NCI-H2227 treated with DMSO at 0.1 percent for 48 hours (cell line): Measurements from ENCODE around the gene CCT6A.
"Not testable (repeated sequence)": the region's sequence is repeated elsewhere in the genome, so short reads cannot be mapped to it uniquely, and the experiment has no call there.

Experiments used
- DNase-seq: peaks from one replicate; lab custom pipeline; 2025; lab: John Stamatoyannopoulos, UW

The CCT6A gene

GRCh38 chr7:56051339-56052191 lies at the start of gene CCT6A, which contains the start of gene PSPH:
TSS of gene CCT6A (plus strand) at chr7:56051765. CDS start at chr7:56051849, 84 bp downstream.
TSS of gene PSPH (minus strand) at chr7:56051444. CDS start at chr7:56021212, 30,232 bp downstream.
- DNase-seq: peak; percentile 91

GRCh38 chr7:56003749-56004148 lies 47.8 kb upstream of the CCT6A start:
- no peak for DNase-seq

DNA sequence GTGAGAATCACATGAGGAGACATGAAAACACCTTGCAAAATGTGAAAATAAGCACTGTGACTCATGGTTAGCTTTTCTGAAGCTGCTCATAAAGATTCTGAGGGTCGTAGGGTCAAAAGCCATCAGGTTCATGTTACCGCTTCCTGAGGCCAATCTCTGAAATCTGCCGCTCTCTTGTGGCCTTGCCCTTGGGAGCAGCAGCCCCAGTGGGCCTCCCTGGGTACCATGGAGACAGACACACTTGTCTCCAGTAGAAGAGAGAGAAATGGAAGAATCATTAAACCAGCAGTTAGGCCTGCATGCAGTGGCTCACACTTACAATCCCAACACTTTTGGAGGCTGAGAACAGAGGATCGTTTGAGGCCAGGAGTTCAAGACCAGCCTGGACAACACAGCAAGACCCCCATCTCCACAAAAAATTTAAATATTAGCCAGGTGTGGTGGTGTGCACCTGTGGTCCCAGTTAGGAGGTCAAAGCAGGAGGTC lies 44.4 kb upstream of the CCT6A start:
- no peak for DNase-seq

GRCh38 chr7:56007891-56008290 lies 43.7 kb upstream of the CCT6A start:
- no peak for DNase-seq

GRCh38 chr7:56009695-56010094 lies 41.9 kb upstream of the CCT6A start:
- no peak for DNase-seq

DNA sequence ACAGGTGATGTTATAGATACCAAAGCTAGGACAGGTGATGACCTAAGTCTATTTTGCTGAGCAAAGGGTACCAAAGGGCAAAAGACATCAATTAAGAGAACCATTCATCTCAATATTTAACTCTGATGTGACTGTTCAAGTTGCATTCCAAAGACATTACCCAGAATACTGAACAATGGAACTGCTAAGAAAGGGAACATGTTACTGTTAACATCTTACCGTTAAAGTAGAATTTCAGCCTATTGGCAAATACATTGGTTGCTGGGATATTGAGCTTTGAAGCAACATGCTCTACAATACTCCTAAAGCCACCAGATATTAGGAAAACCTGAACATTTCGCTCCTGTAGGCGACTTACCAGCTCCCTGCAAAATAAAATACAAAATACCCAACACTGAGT lies 34.5 kb upstream of the CCT6A start:
- DNase-seq: not testable (repeated sequence)

- DNase-seq: no peak
Measured at GRCh38 chr7:56019501-56019900, 32.1 kb upstream of the CCT6A start.

DNA sequence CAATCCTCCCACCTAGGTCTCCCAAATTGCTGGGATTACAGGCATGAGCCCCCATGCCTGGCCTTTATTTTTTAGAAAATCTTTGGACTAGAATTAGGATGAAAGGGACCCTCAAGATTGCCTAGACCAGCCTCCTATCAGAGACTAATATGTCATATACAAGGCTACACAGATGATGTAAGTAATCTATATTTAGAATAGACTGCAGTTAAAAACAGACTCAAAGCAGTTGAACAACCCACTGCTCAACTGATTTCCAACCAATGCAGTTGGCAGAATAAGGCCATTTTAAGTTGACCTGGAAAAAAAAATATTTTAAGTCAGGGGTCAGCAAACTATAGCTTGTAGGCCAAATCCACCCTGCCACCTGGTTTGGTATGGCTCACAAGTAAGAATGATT lies 28.1 kb upstream of the CCT6A start:
- DNase-seq: no peak

GRCh38 chr7:56026538-56026937 lies 25.0 kb upstream of the CCT6A start:
- DNase-seq: no peak

DNA sequence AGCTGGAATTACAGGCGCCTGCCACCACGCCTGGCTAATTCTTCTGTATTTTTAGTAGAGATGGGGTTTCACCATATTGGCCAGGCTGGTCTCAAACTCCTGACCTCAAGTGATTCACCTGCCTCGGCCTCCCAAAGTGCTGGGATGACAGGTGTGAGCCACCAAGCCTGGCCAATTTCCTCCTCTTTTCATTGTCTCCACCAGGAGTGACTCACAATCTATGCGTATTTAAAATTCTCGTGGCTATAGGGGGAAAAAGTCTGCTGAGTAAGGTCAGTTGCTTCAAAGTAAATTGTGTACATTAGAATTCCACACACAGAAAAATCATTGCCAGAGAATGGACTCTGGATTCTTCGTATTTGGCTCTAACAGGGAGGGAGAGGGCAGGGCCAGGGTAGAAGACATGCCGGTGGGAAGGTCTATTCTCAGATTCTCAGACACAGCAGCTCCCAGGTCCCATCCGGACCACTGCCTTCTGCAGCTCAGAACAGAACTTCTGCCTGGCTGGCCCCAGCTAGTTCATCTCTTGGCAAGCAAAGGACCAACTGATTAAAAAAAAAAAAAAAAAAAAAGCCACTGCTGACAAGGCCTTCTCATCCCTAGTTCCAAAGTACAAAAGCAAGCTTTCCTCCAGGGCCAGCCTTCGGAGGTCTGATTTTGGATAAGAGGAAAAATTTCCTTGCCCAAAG lies 22.5 kb upstream of the CCT6A start:
- no peak for DNase-seq

DNA sequence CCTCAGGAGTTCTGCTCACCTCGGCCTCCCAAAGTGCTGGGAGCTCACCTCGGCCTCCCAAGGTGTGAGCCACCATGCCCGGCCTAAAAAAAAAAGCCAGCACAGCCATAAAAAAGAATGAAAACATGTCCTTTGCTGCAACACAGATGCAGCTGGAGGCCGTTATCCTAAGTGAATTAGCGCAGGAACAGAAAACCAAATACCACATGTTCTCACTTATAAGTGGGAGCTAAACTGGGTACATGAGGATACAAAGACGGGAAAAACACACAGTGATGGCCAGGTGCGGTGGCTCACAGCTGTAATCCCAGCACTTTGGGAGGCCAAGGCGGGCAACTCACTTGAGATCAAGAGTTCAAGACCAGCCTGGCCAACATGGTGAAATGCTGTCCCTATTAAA lies 21.2 kb upstream of the CCT6A start:
- DNase-seq: no peak

GRCh38 chr7:56031556-56031955 lies 20.0 kb upstream of the CCT6A start:
- not testable (repeated sequence) for DNase-seq

DNA sequence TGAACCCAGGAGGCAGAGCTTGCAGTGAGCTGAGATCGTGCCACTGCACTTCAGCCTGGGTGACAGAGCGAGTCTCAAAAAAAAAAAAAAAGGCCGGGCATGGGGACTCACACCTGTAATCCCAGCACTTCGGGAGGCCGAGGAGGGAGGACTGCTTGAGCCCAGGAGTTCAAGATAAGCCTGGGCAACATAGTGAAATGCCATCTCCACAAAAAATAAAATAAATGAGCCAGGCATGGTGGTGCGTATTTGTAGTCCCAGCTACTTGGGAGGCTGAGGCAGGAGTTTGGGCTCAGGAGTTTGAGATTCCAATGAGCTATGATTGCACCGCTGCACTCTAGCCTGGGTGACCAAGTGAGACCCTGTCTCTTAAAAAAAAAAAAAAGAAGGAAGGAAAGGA lies 19.0 kb upstream of the CCT6A start:
- not testable (repeated sequence) for DNase-seq

- DNase-seq: peak; percentile 84
Measured at GRCh38 chr7:56033671-56034432, 17.7 kb upstream of the CCT6A start.

DNA sequence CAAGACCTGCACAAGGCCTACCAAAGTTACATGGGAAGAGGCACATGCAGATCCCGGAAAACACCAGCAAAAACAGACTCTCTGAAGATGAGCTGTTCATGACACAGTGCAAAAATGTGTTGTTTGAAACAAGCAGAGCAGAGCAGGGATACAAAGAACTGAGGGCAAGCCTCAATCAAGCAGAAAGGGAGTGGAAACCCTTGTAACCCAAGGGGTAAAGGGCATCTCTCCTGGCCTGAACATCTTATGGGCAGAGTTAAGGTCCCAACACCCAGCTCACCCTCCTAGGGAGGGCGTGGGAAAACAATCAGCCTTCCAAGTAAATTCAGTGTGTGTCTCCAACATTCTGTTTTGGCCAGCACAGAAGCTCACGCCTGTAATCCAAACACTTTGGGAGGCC lies 10.8 kb upstream of the CCT6A start:
- no peak for DNase-seq

- DNase-seq: not testable (repeated sequence)
Measured at GRCh38 chr7:56045758-56046157, 5.8 kb upstream of the CCT6A start.

DNA sequence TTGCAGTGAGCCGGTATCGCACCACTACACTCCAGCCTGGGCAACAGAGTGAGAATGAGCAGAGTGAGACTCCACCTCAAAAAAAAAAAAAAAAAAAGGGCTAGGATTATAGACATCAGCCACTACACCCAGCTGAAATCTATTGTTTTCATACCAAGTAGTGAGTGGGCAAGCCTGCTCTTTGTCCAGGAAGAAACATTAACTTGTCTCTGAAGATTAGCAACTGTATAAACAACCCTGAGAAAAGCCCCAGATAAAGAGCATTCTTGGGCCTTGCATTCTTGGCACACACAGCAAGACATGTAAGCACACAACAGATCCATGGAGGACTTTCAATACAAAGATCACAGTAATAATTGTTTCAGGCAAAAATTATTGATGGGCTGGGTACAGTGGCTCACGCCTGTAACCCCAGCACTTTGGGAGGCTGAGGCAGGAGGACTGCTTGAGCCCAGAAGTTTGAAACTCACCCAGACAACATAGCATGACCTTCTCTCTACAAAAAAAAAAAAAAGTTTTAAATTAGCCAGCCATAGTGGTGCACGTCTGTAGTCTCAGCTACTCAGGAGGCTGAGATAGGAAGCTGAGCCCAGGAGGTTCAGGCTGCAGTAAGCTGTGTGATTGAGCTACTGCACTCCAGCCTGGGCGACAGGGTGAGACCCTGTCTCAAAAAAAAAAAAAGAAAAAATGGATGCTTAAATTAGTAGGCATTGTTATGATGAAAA lies 4.7 kb upstream of the CCT6A start:
- no peak for DNase-seq

DNA sequence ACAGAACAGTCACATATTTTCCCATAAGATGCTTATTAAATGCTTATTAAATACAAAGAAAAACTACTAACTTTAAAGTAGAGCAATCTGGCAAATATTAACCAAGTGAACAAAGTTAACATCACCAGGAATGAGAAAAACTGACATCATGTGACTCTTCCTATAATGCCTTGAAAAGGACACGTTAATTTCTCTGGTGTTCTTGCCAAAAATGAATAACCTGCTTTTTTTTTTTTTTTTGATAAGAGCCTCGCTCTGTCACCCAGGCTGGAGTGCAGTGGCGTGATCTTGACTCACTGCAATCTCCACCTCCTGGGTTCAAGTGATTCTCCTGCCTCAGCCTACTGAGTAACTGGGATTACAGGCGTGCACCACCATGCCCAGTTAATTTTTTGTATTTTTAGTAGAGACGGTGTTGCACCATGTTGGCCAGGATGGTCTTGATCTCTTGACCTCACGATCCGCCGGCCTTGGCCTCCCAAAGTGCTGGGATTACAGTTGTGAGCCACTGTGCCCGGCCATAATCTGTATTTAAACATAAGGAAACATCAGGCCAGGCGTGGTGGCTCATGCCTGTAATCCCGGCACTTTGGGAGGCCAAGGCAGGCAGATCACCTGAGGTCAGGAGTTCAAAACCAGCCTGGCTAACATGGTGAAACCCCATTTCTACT lies 4.0 kb upstream of the CCT6A start:
- not testable (repeated sequence) for DNase-seq

DNA sequence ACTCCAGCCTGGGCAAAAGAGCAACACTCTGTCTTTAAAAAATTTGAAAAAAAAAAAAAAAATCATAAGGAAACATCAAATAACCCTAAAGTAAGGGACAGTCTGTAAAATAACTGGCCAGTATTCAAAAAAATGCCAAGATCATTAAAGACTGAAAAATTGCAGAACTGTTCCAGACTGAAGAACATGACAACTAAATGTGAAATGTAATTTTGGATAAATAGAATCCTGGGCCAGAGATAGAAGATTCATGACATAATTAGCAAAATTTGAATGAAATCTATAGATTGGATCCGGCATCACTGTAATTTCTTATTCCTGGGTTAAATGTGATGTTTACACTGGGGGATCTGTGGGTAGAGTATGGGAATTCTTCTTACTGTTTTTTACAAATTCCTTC lies 3.3 kb upstream of the CCT6A start:
- DNase-seq: no peak

- peak; percentile 11 for DNase-seq
Measured at GRCh38 chr7:56048763-56049162, 2.8 kb upstream of the CCT6A start.

DNA sequence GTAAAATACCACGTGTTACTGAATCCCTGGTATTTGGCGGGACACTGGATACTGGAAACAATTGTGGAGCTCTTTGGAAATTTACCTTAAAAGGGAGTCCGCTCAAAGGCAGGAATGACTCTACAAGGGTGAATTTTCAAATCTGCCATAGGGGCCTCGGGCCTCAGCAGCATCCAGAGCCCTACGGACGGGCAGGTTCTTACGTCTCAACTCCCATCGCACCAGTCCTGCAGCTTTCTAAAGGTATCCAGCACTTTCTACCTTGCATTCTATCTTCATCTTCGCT lies 569 bp upstream of the CCT6A start:
- no peak for DNase-seq
